Mammary microvascular endothelial cell (primary cell): Measurements from ENCODE around the gene KRI1. TPM values are rescaled to one million over a fixed set of nuclear protein-coding genes. Genes with fewer than 3 reads are reported as not detected.

Experiments
- total RNA-seq: library from RNA; depleted of rRNA; stranded (reverse); fragments of >200 nt; gene quantifications from 2 replicates; pipeline ENCODE4 v1.2.3, GENCODE V29; 2015

Gene KRI1
- total RNA-seq = 11.3 and 13.4 TPM in 2 replicates

DNA sequence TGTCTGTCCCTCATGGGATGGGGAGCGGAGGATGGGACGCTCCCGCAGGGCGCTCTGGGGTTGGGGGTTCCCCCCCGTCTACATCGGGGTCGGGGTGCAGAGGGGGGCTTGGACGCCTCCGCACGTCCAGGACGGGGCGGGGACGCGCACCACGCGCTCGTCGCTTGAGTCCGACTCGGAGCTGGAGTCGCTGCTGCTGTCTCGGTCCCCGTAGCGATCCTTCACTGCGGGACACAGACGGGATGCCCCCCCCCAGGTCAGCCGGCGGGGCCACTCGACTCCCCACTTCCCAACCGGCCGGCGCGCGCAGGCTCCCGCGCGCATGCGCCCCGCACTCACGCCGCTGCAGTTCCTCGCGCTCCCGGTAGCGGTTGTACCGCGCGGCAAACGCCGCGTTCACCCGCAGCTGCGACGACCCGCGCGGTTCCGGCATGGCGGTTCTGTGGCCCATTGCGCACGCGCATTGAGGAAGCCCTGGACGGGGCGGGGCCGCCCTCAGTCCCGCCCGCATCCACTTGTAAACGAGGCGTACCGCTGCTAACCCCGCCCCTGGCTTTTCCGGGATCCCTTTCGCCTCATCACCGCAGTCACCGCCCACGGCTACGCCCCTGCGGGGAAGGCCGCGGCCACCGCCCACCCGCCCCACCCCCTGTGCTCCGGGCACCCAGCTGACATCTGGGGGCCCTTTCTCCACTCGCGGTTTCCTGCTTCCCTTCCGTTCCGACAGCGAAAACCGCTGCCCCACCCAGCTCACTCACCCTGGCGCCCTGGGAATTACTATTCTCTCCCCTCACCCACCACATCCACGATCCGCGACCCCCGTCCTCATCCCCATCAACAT is at the start of gene KRI1:
Gene KRI1, minus strand, starts transcription at position 444 of the 841 bp plus-strand sequence. Its CDS starts 11 bp downstream, at position 433.

DNA sequence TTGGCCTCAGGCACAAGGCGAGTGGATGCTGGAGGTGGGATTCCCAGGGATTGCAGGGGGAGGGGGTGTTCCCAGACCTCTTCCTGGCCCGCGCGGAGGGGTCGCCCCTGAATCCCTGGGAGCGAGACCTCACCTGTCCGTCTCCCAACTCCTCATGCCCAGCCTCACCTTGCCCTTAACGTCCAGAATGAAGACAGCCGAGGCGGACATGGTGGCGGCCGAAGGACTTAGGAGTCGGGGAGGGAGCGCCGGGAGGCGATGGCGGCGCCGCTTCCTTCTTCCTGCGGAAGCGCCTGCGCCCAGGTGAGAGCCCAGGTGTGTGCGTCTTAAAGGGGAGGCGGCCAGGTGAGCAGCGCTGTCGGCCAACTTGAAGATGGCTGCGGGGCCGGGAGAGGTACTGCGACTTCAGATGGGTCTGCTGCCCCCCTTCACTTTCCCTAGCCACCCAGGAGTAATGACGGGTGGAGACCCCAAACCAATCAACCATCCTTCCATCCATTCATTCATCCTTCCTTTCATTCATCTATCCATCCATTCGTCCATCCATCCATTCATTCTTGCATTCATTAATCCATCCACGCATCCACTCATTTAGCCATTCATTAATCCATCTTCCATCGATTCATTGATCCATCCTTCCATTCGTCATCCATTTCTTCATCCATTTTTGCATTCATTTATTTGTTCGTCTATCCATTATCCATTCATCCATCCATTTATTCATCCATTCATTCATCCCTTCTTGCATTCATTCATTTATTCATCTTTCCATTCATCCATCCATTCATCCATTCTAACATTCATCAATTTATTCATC is 21.4 kb upstream of the KRI1 start, which contains the start of gene AP1M2:
Gene AP1M2, minus strand, starts transcription at position 291 of the 817 bp plus-strand sequence. Its CDS starts 81 bp downstream, at position 210.

DNA sequence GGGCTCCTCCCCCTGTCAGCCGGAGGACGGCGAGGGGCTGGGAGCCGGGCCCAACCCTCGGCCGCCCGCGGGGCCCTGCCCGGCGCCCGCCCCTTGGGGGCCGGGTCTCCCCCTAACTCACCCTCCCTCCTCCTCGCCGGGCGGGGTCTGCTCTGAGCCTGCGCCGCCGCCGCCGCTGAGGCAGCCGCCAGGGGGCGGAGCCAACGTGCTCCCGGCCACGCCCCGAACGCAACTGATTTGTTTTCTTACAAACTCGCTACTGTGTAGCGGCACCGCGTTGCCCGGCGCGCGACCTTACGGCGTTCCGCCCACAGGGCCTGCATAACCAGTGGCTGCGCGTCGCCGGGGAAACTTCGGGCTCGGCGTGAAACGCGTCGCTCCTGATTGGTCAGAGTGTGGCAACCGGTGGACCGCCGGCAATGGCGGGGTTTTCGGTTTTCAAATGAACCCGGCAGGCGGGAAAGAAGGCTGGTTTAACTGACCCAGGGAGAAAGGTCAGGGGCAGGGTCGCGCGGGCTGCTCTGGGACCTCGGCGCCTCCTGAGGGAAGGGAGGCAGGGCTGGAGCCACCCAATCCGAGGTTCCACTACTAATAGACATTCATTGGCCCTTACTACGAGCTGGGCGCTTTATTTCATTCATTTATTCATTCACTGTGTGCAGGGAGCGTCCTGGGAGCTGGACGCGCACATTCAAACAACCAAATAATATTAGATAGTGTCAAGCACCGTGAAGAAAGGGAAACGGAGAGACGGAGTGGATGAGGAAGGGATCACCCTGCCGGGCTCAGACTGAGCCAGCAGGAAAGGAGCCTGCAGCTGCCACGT is 3.2 kb upstream of the KRI1 start, which contains the start of gene CDKN2D:
Gene CDKN2D, minus strand, starts transcription at position 154 of the 826 bp plus-strand sequence. CDS start 326 bp downstream, outside the sequence.

DNA sequence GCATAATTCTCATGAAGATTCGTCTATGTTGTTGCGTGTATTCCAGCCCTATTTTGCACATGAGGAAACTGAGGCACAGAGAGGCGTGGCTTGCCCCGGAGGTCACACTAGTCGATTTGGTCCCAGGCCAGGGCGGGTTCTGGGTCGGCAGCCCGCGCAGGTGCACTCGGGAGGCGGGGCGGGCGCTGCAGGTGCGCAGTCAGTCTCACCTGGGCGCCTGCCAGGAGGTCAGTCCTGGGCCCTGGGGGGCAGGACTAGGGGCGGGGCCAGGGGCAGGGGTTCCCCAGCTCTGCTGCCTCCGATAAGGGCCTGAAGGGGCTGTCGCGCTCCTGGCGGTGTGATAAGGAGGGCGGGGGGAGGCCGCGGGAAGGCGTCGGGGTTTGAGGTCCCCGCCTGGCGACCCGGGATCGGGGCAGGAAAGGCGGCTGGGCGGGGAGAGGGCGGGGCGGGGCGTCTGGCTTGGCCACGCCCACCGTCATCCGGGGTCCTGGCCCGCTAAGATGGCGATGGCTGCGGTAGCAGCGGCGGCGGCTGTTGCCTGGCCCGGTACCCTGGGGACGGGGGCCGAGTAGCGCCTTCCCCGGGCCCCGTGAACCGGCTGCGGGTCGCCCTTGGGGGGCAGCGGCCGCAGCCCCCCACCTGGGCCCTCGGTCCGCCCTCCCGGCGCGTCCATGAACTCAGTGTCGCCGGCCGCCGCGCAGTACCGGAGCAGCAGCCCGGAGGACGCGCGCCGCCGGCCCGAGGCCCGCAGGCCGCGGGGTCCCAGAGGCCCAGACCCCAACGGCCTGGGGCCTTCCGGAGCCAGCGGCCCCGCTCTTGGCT is 22.2 kb downstream of the KRI1 start, which contains the start of gene ATG4D:
Gene ATG4D, plus strand, starts transcription at position 485 of the 822 bp plus-strand sequence. Its CDS starts 187 bp downstream, at position 672.

DNA sequence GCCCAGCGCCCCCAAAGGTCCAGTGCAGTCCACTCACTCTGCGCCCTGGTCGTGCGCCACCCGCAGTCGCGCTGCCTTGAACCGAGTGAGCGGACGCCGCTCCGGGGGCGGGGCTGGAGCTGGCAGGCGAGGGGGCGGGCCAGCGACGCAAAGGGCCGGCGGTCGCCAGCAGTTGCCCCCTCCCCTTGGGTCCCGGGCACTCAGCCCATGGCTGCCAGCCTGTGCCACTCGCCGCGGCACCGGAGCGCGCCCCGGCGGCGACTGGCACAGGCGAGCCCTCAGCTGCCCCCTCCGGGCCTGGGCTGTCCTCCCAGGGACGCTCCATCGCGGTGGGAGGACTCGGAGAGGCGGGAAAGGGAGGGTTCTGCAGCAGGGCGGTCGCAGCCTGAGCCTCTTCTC is 48.5 kb downstream of the KRI1 start, which contains the start of gene S1PR5:
Gene S1PR5, minus strand, starts transcription at position 87 of the 399 bp plus-strand sequence. CDS start 2,436 bp downstream, outside the sequence.

Other genes with a start within 250 kb of the KRI1 start
- 34.9 and 48.2 TPM in 2 replicates for gene FDX2, start 250.0 kb downstream of the KRI1 start, total RNA-seq
- gene RAVER1, start 232.5 kb downstream of the KRI1 start, total RNA-seq = 43.6 and 45.8 TPM in 2 replicates
- gene ICAM3, start 226.4 kb downstream of the KRI1 start, total RNA-seq = 7.7 and 9.4 TPM in 2 replicates
- gene TYK2, start 185.4 kb downstream of the KRI1 start, total RNA-seq = 120 and 124 TPM in 2 replicates
- 343 and 390 TPM in 2 replicates for gene CDC37, start 162.5 kb downstream of the KRI1 start, total RNA-seq
- 2.2 and 4.8 TPM in 2 replicates for gene PDE4A, start 145.5 kb downstream of the KRI1 start, total RNA-seq
- 83.8 and 86.8 TPM in 2 replicates for gene KEAP1, start 62.7 kb downstream of the KRI1 start, total RNA-seq
- gene S1PR5, start 48.6 kb downstream of the KRI1 start, total RNA-seq = not detected in 2 replicates
- gene ATG4D, start 22.1 kb downstream of the KRI1 start, total RNA-seq = 24.6 and 28.9 TPM in 2 replicates
- gene CDKN2D, start 3.0 kb upstream of the KRI1 start, total RNA-seq = 5.5 and 7.5 TPM in 2 replicates
- not detected in 2 replicates for gene AP1M2, start 21.3 kb upstream of the KRI1 start, total RNA-seq
- gene SLC44A2, start 59.5 kb upstream of the KRI1 start, total RNA-seq = 64.2 and 75.7 TPM in 2 replicates
- 127 and 147 TPM in 2 replicates for gene ILF3, start 88.3 kb upstream of the KRI1 start, total RNA-seq
- 30.8 and 34.3 TPM in 2 replicates for gene QTRT1, start 135.4 kb upstream of the KRI1 start, total RNA-seq
- 89.7 and 107 TPM in 2 replicates for gene DNM2, start 152.1 kb upstream of the KRI1 start, total RNA-seq